HEK293T (cell line): ENCODE data around the gene HCRT.

Source experiments
- CTCF ChIA-PET: fragments of 350-600 bp; formaldehyde crosslinking; extraction: SDS; loops from one replicate; lab custom pipeline; 2021; ENCODE audit warnings: antibody characterized with exemption, inconsistent platforms; lab: Yijun Ruan, JAX
- POLR2A ChIA-PET: fragments of 350-600 bp; formaldehyde crosslinking; extraction: SDS; loops from one replicate; lab custom pipeline; 2020; ENCODE audit warnings: antibody characterized with exemption, inconsistent platforms; lab: Yijun Ruan, JAX
- DNase-seq: peaks from one replicate; pipeline ENCODE4 v3.0.0; 2012; ENCODE audit warnings: mixed read lengths; ENCODE audit errors: extremely low spot score
- ARNT ChIP-seq: fragments of 450-650 bp; IDR thresholded peaks from 2 replicates; pipeline ENCODE4 v1.6.1; 2017; ENCODE audit warnings: mild to moderate bottlenecking
- BHLHE40 ChIP-seq: fragments of 450-650 bp; IDR thresholded peaks from 2 replicates; pipeline ENCODE4 v1.6.1; 2016; ENCODE audit warnings: mild to moderate bottlenecking, moderate library complexity, borderline replicate concordance
- CTBP1 ChIP-seq: fragments of 450-650 bp; IDR thresholded peaks from 2 replicates; pipeline ENCODE4 v1.6.1; 2016; ENCODE audit warnings: borderline replicate concordance
- ELF4 ChIP-seq: fragments of 450-650 bp; IDR thresholded peaks from 2 replicates; pipeline ENCODE4 v1.6.1; 2017; ENCODE audit warnings: antibody characterized with exemption
- FOXA1 ChIP-seq: fragments of 450-650 bp; IDR thresholded peaks from 2 replicates; pipeline ENCODE4 v1.6.1; 2016; ENCODE audit warnings: mild to moderate bottlenecking
- FOXK2 ChIP-seq: fragments of 450-650 bp; IDR thresholded peaks from 2 replicates; pipeline ENCODE4 v1.6.1; 2016; ENCODE audit warnings: mild to moderate bottlenecking
- FOXM1 ChIP-seq: fragments of 450-650 bp; IDR thresholded peaks from 2 replicates; pipeline ENCODE4 v1.6.1; 2017; ENCODE audit warnings: mild to moderate bottlenecking, borderline replicate concordance
- HDGF ChIP-seq: fragments of 450-650 bp; IDR thresholded peaks from 2 replicates; pipeline ENCODE4 v1.6.1; 2017; ENCODE audit warnings: antibody characterized with exemption, borderline replicate concordance
- L3MBTL2 ChIP-seq: fragments of 450-650 bp; conservative IDR thresholded peaks from 2 replicates; pipeline ENCODE4 v1.6.1; 2016; ENCODE audit warnings: mild to moderate bottlenecking
- LEF1 ChIP-seq: fragments of 450-650 bp; IDR thresholded peaks from 2 replicates; pipeline ENCODE4 v1.6.1; 2017; ENCODE audit warnings: mild to moderate bottlenecking, borderline replicate concordance
- NFRKB ChIP-seq: fragments of 450-650 bp; IDR thresholded peaks from 2 replicates; pipeline ENCODE4 v1.6.1; 2016; ENCODE audit warnings: mild to moderate bottlenecking, moderate library complexity
- PKNOX1 ChIP-seq: fragments of 450-650 bp; IDR thresholded peaks from 2 replicates; pipeline ENCODE4 v1.6.1; 2016
- SP1 ChIP-seq: fragments of 450-650 bp; IDR thresholded peaks from 2 replicates; pipeline ENCODE4 v1.6.1; 2017
- SUZ12 ChIP-seq: fragments of 450-650 bp; IDR thresholded peaks from 2 replicates; pipeline ENCODE4 v1.6.1; 2016; ENCODE audit warnings: mild to moderate bottlenecking
- TARDBP ChIP-seq: fragments of 450-650 bp; IDR thresholded peaks from 2 replicates; pipeline ENCODE4 v1.6.1; 2016
- ZNF384 ChIP-seq: fragments of 450-650 bp; IDR thresholded peaks from 2 replicates; pipeline ENCODE4 v1.6.1; 2016

HCRT gene

GRCh38 chr17:42185621-42185930, 324 bp upstream of the HCRT start:
- ChIA-PET CTCF (interaction anchor here (0.6 to 0.7 kb wide), 2 partner anchors 37 to 61 kb away, joined by 4 read pairs; no protein-coding TSS in a partner anchor), POLR2A (no interaction called here)
- TF ChIP-seq ZNF384 (no peak), TARDBP (no peak), NFRKB (no peak), FOXK2 (no peak), SP1 (no peak), FOXA1 (no peak)
- DNase-seq = no peak

- CTCF ChIA-PET = interaction anchor here (0.6 to 1.1 kb wide), 7 partner anchors 16 to 249 kb away, joined by 3 to 6 read pairs (median 4); no protein-coding TSS in a partner anchor
Measured at GRCh38 chr17:42183741-42184711, 1.2 kb downstream of the HCRT start.

GRCh38 chr17:42182927-42183734, 2.1 kb downstream of the HCRT start:
- POLR2A ChIA-PET = interaction anchor here (1.1 to 1.2 kb wide), 2 partner anchors 11 to 63 kb away, joined by 7 to 8 read pairs; partner anchors contain the start of gene GHDC
- TF ChIP-seq ZNF384 = peak; percentile 50; the same call in 1 of the 2 replicates
- no peak for TF ChIP-seq CTBP1
- CTCF ChIA-PET = interaction anchor here (0.6 to 1.1 kb wide), 5 partner anchors 15 to 104 kb away, joined by 3 to 6 read pairs (median 4); no protein-coding TSS in a partner anchor
- DNase-seq = no peak

More at GRCh38 chr17:42183741-42184711, 1.2 kb downstream of the HCRT start:
- DNase-seq = peak; percentile 94
- TF ChIP-seq LEF1 (no peak; the same call in 1 of the 2 replicates), ARNT (no peak), PKNOX1 (no peak), L3MBTL2 (peak; percentile 99), NFRKB (no peak), FOXM1 (peak; percentile 66), ZNF384 (no peak), TARDBP (no peak), FOXA1 (no peak), CTBP1 (no peak), FOXK2 (no peak), HDGF (no peak)
- POLR2A ChIA-PET = interaction anchor here (0.6 to 1.2 kb wide), 4 partner anchors 10 to 64 kb away, joined by 3 to 8 read pairs (median 6); partner anchors contain the start of gene GHDC

- TF ChIP-seq ZNF384 = no peak
- TF ChIP-seq ARNT = no peak
- TF ChIP-seq SUZ12 = no peak
- no peak for TF ChIP-seq PKNOX1
- TF ChIP-seq NFRKB = no peak
- POLR2A ChIA-PET = interaction anchor here (0.7 kb wide), 1 partner anchor 12 kb away, joined by 5 read pairs; the partner anchor contains the start of gene GHDC
- DNase-seq = no peak
- CTCF ChIA-PET = interaction anchor here (1.4 kb wide), 1 partner anchor 18 kb away, joined by 7 read pairs; no protein-coding TSS in a partner anchor
Measured at GRCh38 chr17:42181851-42182207, 3.4 kb downstream of the HCRT start.

GRCh38 chr17:42180922-42181850, 4.1 kb downstream of the HCRT start, which contains the start of gene KCNH4:
Gene KCNH4, minus strand, starts transcription at chr17:42181142. Its CDS starts 197 bp downstream, at chr17:42180945.
- CTCF ChIA-PET = interaction anchor here (1.4 kb wide), 1 partner anchor 18 kb away, joined by 7 read pairs; no protein-coding TSS in a partner anchor
- TF ChIP-seq ELF4 = no peak
- TF ChIP-seq TARDBP = peak; percentile 89
- no peak for TF ChIP-seq HDGF
- TF ChIP-seq CTBP1 = no peak
- TF ChIP-seq BHLHE40 = no peak
- no peak for TF ChIP-seq FOXM1
- peak; percentile 70 for TF ChIP-seq PKNOX1
- no peak for TF ChIP-seq NFRKB
- TF ChIP-seq SP1 = no peak
- no peak for TF ChIP-seq FOXA1
- no peak for TF ChIP-seq FOXK2
- no peak for TF ChIP-seq LEF1
- no peak for TF ChIP-seq ZNF384
- peak; percentile 99 for TF ChIP-seq L3MBTL2
- no peak for TF ChIP-seq SUZ12
- TF ChIP-seq ARNT = 0 out of 2 replicates have a peak, but pooled peaks have one; percentile 44
- POLR2A ChIA-PET = interaction anchor here (0.7 to 1.3 kb wide), 3 partner anchors 13 to 493 kb away, joined by 3 to 5 read pairs (median 4); partner anchors contain the start of genes EIF1 and GHDC
- DNase-seq = peak; percentile 85
